Activated CD8-positive, alpha-beta memory T cell treated with anti-CD3 and anti-CD28 coated beads, Interleukin-2, amount 50 U/mL, for 24 hours (primary cell): ENCODE measurements around the gene TCTN1.
"Not testable (repeated sequence)": the region's sequence is repeated elsewhere in the genome, so short reads cannot be mapped to it uniquely, and the experiment has no call there.

ENCODE experiments used
- DNase-seq: peaks from one replicate; pipeline ENCODE4 v3.0.0-alpha.2; 2020; ENCODE audit errors: extremely low read depth

The TCTN1 gene

DNA sequence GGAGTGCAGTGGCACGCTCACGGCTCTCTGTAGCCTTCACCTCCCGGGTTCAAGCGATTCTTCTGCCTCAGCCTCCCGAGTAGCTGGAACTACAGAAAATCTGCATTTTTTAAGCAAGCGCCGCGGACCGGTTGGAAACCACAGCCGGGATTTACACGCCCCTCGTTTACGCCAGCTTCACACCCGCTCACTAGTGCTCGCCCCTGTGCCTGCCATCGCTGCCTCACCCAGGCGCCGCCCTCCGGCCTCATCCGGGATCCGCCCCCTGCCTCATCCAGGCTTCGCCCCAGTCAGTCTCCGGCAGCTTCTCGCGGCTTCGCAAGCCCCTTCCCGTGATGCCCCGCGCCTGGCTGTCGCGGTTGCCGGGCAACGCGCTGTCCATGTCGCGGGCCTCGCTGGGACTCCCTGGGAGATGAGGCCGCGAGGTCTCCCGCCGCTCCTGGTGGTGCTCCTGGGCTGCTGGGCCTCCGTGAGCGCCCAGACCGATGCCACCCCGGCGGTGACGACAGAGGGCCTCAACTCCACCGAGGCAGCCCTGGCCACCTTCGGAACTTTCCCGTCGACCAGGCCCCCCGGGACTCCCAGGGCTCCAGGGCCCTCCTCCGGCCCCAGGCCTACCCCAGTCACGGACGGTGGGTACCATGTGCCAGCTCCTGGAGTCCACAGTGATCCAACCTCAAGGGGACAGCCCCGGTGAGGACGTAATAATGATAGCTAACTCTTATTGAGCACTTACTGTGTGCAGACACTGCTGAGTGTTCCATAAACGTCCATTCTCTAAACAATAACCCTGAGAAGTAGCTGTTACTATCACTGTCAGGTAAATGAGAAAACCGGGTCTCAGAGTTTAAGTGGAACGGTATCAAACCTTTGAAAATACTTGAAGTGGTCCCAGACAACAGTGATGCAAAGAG, at the start of gene TCTN1:
TSS of gene TCTN1 (plus strand) at position 359 of the 914 bp plus-strand sequence. CDS start at position 413, 54 bp downstream.
- DNase-seq: peak; percentile 91

DNA sequence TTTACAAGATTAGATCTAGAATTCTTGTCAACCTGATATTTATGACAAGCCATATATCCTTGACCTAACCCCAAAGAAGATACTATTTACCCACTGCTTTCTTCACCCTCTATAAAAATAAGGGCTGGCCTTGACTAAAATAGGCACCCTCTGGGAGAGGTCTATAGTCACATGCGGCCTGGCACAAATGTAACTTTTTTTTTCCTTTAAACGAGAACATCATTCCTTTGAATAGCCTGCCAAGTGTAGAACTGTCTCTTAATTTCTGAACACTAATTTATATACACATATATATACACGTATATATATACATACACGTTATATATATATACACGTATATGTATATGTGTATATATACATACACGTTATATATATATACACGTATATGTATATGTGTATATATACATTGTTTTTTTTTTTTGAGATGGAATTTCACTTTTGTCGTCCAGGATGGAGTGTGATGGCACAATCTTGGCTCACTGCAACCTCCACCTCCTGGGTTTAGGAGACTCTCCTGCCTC, 49.4 kb upstream of the TCTN1 start:
- no peak for DNase-seq

DNA sequence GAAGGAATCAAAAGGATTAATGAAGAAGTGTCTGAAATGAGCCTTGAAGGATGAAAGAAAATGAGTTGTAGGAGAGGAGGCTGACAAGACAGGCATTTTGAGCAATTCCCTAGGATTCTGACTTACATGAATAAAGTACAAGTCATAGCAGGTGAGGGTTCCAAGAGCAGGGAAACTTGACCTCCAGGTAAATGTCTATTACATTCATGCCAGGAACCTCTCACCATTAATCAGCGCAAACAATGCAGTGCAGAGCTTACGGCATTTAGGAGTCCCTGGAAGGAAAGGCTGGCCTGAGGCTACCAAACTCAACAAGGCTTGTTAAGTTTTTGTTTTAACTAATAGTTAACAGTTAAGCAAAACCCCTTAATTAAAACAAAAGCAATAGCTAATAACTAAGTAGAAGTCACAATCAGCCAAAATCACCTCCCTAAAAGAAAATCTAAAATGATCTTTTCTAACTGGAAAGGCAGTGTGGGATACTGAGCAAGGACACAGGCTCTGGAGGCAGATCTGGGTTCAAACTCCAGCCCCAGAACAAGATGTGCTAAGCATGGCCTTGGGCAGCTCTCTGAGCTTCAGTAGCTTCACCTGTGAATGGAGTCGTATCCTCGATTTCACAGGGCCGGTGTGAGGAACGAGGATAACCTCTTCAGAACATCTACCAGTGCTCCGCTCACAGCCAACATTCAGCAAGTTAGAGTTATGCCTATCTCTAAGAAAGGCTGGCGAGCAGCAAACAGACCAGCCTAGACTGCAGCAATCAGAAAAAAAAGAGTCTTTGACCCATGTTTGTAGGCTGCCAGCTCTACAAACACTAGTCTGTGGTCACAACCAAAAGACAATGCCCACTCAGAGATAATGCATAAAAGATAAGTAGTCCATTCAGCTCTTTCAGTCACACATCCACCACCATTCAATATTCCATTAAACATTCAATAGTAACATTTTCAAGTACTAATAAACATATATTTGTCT, 47.7 kb upstream of the TCTN1 start:
- DNase-seq: no peak

DNA sequence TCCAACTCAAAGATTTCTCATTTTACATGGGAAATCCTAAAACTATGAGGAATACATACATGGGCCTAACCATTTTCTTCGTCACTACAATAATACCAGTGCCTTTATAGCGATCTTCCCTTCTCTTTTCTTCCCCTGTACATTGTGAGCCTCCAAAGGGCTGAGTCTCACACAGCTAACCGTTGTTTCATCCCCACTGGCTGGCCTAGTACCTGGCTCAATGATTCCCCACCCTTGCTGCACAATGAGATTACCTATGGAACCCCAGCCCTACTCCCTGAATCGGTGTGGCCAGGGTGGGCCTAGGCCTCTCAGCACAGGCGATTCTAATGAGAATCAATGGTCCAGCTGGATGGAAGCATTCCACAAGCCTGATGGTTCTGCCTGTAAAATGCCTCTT, 46.9 kb upstream of the TCTN1 start:
- no peak for DNase-seq

DNA sequence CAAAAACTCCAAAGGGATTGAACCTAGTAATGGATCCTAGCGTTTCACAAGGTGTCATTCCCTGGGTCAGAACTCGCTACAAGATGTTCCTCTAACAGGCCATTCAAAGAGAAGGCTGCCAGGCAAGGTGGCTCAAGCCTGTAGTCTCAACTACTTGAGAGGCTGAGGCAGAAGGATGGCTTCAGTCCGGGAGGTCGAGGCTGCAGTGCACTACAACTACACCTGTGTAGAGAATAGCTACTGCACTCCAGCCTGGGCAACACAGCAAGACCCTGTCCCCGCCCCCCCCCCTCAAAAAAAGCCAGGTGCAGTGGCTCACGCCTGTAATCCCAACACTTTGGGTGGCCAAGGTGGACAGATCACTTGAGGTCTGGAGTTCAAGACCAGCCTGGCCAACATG, 45.2 kb upstream of the TCTN1 start:
- no peak for DNase-seq

DNA sequence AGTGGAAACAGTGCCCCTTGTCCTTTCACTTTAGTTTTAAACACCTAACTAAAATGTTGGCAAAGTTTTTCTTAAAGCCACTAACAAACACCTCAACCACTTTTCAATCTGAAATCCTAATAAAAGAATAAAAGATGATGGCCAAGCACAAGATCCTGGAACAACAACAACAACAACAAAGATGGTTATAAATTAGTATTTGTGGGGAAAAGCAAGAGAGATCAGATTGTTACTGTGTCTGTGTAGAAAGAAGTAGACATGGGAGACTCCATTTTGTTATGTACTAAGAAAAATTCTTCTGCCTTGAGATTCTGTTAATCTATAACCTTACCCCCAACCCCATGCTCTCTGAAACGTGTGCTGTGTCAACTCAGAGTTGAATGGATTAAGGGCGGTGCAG, 44.1 kb upstream of the TCTN1 start:
- DNase-seq: not testable (repeated sequence)

DNA sequence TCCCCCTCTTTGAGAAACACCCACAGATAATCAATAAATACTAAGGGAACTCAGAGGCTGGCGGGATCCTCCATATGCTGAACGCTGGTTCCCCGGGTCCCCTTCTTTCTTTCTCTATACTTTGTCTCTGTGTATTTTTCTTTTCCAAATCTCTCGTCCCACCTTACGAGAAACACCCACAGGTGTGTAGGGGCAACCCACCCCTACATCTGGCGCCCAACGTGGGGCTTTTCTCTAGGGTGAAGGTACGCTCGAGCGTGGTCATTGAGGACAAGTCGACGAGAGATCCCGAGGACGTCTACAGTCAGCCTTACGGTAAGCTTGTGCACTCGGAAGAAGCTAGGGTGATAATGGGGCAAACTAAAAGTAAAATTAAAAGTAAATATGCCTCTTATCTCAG, 43.1 kb upstream of the TCTN1 start:
- DNase-seq: not testable (repeated sequence)

DNA sequence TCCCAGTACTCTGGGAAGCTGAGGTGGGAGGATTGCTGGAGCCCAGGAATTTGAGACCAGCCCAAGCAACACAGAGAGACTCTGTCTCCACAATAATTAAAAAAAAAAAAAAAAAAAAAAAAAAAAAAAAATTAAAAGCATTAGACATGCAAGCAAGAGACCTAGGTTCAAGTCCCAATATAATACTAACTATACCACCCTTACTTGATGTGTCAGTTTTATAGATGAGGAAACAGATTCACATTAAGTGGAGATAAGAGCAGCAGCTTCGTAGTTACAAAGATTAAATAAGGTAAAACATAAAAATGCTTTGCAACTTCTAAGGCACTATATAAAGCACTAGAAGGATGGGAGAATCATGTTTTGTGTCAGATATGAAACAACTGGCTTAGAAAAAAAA, 39.9 kb upstream of the TCTN1 start:
- DNase-seq: no peak

DNA sequence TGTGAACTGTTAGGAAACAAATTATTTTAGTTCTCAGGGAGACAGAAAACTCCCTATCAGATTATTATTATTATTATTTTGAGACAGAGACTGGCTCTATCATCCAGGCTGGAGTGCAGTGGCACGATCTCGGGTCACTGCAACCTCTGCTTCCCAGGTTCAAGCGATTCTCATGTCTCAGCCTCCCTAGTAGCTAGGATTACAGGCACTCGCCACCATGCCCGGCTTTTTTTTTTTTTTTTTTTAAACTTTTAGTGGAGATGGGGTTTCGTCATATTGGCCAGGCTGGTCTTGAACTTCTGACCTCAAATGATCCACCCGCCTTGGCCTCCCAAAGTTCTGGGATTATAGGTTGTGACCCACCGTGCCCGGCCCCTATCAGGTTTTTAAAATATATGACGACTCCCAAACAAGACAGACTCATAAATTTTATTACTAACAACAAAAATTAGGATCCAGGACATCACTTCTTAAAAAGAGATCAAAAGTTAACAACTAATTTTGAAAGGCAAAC, 39.2 kb upstream of the TCTN1 start:
- not testable (repeated sequence) for DNase-seq

DNA sequence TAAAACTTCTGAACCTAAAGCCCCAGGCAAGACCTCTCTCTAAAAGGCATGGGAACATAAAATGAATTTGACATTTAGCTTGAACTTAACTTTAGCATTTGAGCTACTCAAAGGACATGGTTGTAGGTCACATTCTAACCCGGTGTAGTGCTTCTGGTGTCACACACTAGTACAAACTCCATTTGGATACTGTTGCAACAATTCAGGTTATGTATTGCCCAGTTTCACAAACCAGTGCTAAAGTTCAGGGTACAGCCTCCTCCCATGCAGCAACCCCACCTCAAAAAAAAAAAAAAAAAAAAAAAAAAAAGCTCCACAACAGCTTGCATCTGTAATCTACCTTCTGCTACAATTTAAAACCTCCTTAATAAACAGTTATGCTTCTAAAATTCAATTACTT, 38.6 kb upstream of the TCTN1 start:
- no peak for DNase-seq

DNA sequence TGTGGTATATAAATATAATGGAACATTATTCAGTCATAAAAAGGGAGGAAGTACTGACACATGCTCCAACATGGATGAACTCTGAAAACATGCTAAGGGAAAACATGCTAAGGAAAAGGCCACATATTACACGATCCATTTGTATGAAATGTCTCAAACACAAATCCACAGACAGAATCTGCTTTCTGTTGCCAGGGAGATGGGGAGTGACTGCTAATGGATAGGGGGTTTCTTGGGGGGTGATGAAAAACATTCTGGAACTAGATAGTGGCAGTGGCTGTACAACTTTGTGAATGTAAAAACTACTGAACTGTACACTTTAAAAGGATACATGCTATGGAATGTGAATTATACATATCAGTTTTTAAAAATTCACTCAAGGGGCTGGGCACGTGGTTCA, 37.4 kb upstream of the TCTN1 start:
- no peak for DNase-seq

DNA sequence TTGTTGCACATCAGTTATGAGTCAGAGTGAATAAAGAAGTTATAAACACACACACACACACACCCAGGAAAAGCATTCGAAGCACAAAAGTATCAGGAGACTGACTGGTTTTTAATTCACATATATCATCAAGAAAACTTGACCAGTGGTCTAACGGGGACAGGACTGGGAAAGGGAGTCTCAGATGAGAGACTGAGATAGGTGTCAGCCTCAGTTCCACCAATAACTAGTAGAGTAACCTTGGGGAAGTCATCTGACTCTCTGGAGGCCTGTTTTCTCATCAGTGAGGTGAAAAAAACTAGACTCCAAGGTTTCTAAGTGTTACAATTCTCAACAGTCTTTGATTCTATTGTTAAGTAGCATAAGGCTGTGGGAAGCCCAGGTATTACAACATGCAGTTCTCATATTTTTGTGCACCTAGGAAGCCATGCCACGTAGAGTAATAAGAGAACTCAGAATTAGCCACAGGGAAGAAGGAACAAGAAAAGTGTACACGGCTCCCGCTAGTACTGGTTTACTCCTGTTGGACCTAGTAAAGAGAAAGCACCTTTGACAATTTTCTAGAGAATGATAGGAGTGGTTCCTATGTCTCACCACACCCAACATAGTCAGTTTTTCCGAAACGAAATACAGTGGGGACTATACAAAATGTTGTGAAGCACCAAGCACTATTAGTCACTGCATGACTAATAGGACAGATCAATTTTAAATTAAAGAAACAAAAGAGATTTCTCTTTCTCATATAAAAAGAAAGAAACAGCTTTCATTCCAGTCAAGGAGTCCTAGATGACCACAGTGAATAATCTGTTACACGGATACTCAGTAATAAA, 35.9 kb upstream of the TCTN1 start:
- no peak for DNase-seq

DNA sequence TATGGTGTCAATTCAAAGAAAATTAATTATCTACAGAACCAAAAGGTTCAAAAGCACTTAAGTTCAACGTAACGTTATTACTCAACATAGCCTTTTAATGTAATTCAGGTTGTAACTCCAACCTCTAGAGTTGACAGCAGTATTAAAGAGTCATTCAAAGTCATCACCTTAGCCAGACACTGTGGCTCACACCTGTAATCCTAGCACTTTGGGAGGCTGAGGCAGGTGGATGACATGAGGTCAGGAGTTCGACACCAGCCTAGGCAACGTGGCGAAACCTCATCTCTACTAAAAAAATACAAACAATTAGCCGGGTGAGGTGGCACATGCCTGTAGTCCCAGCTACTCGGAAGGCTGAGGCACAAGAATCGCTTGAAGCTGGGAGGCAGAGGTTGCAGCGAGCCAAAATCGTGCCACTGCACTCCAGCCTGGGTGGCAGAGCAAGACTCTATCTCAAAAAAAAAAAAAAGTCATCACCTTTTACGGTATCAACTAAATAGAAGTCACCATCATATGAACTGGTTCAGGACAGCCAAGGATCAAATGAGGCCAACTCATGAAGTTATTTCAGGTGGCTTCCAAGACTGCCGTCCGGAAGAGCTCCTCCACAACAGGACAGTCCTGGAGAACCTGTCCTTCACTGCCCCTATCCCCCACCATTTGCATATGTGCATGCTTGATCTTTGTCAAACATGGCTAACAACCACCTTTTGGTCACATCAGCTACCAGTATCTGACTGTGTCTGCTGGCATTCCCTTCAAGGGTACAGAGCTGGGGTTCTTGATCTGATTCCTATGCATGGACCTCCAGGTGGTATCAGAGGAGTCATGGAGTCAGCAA, 35.0 kb upstream of the TCTN1 start:
- DNase-seq: no peak

DNA sequence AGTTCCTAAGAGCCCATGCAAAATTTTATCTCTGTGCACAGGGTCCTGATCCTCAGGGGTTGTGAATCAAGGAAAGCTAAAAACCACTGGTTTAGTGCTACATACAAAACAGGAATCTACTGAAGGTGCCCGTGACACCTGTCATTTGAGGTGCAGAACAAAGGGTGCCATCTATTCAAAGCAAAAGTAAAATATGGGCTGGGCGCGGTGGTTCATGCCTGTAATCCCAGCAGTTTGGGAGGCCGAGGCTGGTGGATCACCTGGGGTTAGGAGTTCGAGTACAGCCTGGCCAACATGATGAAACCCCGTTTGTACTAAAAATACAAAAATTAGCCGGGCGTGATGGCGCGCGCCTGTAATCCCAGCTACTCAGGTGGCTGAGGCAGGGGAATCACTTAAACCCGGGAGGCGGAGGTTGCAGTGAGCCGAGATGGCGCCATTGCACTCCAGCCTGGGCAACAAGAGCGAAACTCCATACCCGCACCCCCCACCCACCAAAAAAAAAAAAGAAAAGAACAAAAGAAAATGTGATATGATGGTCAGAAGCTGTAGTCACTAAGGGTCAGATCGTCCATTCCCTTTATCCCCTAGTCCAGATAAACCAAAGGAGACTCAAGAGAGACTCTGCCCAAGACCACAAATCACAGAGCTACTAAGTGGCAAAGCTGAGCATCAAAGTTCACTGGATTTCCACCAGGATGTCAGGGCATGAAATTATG, 34.2 kb upstream of the TCTN1 start:
- DNase-seq: no peak

DNA sequence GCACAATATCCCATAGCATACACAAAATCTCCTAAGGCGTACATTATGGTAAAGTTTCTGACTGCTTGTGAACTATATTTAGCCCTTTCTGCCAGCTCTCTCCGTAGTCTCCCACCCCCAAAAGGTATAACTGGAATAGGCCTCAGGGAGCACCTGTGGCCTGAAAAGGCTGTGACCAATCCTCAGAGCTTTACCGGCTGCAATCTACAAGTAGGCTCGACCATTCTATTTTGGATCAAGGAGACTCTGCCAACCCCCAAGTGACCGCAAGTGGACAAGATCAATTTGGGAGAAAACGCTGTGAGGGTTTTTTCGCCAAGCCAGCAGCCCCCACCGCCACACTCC, 32.0 kb upstream of the TCTN1 start:
- no peak for DNase-seq

DNA sequence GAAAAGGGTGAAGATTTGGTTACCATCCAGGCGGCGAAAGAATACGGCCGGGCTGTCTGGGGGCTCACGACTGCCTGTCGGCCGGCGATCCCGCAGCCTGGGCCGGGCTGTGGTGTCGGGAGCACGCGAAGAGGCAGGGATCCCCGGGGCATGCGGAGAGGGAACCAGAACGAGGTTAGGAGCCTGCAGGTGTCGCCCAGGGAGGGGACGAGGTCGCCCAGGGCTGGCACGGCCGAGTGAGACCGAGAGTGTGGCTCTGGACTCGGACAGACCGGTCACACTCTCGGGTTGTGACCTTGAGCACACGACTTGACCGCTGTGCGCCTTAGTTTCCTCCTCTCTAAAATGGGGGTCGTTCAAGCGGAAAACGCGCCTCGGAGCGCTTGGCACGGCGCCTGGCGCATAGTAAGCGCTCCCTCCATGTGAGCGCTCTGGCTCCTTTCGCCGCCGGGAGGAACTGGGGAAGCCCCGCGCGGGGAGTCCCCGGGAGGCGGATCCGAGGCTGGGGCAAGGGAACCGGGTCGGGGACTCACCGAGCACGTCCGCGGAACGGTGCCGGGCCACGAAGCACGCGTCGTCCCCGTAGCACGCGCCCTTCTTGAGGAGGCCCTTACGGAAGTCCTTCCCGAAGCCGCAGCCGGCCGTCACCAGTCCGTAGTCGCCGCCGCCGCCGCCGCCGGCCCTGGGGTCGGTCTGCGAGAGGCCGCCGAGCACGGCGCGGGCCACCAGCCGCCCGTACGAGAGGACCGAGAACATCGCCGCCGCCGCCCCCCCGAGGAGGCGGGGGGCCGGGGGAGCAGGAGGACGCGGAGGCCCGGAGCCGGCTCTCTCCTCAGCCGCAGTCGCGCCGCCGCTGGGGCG, 31.4 kb upstream of the TCTN1 start:
- peak; percentile 44 for DNase-seq

DNA sequence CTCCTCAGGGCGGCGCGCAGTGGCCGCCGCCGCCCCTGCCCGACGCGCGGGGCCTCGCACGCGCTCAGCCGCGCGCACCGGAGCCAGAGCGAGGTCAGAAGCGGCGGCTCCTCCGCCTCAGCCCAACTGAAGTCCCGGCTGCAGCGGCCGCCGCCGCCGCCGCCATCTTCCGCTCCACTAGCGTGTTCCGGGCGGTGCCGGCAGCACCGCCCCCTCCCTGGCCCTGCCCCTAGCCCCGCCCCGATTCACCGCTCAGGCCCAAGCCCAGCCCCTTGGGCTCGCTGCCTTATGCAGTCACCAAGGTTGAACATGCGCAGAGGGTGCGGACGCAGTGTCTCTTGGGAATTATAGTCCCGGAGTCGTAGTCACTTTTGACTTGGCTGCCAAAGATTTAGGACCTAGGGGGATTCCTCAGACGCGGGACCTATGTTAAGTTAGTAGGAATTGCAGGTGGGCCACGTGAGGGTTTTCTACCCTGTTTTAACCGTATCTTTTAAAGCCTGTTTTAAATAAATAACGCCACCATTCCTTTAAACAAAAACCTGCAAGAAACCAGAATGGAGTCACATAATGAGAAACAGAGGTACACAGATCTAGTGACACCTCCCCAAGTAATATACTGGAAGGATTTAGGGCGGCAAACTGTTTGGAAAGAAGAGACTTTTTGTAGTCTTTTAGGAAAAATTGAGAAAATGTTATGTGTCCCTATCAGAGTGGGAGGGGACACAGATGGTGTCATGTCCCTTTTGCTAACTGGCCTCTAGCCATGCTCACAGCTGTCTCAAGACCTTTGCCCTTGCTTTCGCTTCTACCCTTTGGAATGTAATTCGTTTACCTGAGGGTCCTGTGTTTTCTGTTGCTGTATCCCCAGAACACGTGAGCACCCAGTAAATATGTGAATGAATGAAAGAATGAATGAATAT, 30.5 kb upstream of the TCTN1 start, which contains the start of gene PPTC7:
TSS of gene PPTC7 (minus strand) at position 182 of the 923 bp plus-strand sequence. CDS start 287 bp downstream, outside the sequence.
- DNase-seq: peak; percentile 95
